Measurements from ENCODE around the gene SEZ6.

SEZ6 gene

DNA sequence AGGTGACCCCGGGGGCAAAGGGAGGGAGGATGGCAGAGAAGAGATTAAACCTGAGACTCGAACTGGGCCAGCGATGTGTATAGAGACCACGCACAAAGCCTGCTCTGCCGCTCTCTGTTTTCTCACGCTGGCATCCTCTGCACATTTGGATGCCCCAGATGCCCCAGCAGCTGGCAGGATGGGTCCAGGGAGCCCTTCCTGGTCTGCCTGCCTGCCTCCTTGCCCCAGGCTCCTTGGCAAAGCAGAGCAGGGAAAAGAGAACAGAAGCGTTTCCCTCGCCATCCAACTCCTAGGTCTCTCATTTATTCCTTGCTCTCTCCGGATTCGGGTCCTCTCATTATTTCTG lies 31.9 kb upstream of the SEZ6 start:
- DNase-seq: no peak

DNA sequence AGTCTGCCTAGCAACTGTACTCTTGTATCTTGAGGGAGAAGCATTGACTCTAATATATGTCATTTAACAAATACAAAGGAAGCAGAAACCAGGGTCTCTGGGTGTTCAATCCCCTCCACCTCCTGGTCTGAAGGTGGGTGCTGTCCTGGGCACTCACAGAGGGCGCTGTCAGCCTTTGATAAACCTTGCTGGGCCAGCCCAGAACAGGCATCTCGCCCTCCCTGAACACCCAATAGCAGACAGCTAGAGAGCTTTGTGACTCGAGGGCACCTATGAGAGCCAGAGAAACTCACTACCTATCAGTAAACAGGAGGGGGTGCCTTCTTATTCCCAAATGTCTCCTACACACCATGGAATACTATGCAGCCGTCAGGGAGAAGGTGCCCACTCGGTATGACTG lies 30.8 kb upstream of the SEZ6 start:
- DNase-seq: no peak

DNA sequence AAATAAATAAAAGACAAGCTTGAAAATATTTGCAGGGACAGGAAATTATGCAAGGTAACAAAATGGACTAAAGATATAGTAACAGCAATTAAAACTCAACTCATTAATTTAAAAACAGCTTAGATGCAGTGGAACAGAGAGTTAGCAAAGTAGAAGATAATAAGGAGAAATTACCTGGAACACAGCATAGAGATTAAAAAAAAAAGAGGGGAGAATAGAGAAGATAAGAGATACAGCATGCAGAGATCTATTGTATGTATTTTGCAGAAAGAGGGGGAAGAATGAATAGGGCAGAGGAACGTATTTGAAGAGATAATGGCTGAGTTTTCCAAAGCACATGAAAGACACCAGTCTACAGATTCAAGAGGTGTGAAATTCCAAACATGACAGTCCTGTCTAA lies 28.7 kb upstream of the SEZ6 start:
- no peak for DNase-seq

DNA sequence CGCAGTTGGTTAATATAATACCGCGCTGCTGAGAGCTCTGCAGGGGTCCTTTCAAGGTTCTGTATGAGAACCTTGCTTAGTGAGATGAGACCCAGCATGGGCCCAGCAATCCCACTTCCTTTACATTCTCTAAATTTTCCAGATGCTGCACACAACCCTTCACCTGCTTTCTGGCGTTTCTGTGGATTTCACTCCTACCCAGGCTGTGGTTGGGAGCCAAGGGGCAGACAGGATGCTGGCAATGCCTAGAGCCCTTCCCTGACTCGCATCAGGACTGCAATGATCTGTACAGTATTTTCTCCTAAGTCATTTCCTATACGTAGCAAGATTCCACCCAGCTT lies 27.0 kb upstream of the SEZ6 start:
- no peak for DNase-seq

DNA sequence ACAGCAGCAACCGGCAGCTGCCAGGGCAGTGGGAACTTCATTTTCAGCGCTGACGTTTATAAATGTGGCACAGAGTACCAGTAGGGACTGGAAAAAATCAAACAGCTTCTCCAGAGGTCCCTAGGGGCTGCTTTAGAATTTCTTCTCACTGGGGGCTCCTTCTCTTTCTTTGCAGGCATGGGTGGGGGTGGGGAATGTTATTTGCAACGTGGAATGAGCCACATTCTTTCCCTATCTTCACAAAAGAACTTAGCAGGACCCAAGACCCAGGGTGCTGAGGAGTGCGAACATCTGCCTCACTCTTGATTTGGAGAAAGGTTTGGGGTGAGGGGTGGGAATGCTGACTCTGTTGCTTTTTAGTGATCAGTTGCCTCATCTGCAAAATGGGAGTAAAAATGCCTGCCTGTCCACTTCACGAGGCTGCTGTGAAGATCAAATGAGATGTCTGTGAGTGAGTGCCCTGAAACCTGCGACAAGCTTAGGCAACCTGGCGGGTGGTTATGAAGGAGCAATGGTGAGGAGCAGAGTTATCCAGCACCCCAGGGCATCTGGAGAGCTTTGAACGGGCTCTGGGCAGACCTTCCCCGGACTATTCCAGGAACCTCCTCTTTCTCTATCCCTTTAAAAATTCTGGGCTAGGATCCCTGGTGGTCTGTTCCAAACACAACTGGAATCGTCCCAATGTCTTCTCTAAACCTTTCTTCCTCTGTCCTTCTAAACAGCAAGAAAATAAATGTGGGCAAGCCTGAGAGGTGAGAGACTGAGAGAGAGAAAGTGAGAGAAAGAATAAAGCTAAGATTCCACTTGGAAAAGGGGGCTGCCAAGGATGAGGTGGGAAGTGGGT lies 26.4 kb upstream of the SEZ6 start:
- no peak for DNase-seq

DNA sequence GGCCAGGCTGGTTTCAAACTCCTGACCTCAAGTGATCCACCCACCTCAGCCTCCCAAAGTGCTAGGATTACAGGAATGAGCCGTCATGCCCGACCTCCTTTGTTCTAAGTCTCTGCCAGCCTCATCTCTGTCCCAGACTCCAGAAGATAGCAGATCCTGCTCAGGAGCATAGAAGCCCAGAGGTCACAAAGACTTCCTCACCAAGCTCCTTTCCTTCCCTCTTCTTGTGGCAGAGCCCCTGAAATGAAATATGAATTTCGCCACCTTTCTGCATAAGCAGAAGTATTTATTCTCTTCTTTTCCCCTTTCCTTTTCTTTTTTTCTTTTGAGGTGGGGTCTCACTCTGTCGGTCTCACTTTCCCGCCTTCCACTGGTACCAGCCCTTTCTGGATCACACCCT lies 25.7 kb upstream of the SEZ6 start:
- DNase-seq: no peak

DNA sequence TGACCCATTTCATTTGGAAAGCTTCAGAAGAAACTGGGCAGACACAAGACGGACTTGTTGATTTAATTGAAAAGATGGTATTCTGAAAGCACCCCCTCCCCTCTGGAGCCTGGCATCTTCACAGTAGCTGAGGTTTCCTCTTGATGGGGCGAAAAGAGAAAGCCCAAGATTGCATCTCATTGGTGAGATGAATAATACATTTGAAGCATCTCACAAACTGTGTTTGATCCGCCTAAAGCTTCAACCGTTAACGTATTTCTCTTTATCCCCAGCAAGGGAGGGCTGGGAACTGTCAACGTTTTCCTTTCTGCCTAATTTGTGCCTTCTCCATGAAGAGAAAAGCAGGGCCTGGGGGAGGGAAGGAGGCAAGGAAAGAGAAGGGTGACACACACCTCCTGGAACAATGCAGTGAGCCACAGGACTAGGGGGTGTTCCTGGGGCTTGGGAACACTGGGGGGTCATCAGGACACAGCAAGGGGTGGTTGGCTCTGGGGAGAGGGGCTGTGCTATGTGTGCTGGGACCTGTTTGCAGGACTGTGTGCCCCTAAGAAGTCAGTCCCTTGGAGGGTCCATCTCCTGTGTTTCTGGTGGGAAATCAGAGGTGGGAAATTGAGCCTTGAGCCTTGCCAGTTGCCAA lies 18.6 kb upstream of the SEZ6 start:
- DNase-seq: no peak

DNA sequence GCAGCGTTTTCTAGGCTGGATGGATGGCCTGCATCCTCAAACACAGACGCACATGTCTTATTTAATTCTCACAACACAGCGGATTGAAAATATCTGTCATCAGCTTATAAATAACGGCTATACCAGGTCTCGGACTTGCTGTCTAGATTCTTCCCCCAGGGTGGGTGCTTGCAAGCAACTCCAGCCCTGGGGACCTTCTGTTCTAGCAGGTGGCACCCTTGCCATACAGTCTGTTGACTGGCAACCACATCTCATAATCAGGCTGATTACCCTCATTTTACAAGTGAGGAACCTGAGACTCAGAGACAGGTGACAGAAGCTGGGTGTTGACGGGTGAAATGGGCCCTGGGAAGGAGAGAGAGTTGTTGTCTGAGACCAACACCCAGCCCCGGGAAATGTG lies 16.2 kb upstream of the SEZ6 start:
- DNase-seq: no peak

DNA sequence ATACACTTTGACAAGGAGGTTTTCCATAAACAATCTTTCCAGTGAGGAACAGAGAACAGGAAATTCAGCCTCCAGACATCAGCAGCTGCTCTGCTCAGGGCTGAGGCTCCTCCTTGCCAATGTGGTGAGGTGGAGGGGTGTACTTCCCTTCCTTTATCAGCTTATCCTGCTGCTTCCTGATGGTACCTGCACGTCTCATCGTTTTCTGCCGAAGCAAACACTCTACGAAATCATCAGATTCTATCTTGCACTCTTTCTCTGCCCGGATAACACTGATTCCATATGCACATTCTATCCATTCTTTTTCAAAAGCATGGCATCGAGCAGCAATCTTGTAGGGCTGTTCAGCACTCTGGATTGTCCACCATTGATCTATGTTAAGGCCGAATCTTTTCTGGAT lies 15.4 kb upstream of the SEZ6 start:
- DNase-seq: no peak

DNA sequence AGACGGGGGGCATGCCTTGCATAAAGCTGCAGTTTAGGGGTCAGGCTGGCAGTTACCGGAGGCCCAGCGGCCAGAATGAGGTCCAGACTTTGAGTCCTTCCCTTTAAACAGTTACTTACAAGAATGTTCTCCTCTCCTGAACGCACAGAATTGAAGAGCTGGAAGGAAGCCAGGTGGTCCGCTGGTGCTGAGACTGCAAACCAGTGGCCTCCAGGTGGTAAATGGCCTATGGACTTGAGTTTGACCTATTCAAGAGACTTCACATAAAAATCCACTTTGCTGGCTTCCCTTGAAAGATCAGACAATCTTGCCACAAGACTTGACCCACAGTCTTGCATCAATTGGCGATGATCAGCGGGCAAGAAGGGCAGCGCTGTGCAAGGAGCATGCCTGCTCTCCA lies 14.7 kb upstream of the SEZ6 start:
- DNase-seq: no peak

DNA sequence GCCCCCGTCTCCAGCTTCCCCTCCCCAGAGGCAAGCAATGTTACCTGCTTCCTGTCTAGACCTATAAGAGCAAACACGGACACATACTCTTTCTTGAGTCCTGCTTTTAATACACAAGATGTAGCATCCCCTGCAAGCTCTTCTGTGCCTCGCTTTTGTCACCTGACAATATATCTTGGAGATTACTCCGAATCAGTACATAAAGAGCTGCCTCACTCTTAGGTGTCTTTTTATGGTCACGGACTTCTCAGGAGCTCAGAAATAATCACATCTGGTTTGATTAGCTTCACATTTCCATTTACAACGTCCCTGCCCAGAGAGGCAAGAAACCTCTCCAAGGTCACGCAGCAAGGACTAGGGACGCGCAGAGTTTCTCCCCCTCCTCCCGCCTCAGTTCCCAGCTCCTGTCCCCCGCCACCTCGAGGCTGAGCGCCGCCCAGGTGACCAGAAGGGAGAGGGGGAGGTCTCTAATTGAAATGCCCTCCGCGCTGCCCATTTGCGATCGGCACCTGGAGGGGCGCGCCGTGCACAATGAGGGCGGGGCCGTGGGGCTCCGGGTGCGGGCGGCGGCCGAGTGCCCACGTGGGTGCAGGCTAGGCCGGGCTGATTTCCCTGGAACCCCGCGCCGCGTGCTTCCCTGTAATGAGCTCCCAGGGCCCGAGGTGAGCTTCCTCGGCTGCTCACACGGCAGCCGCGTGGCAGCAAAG lies 13.8 kb upstream of the SEZ6 start:
- no peak for DNase-seq

DNA sequence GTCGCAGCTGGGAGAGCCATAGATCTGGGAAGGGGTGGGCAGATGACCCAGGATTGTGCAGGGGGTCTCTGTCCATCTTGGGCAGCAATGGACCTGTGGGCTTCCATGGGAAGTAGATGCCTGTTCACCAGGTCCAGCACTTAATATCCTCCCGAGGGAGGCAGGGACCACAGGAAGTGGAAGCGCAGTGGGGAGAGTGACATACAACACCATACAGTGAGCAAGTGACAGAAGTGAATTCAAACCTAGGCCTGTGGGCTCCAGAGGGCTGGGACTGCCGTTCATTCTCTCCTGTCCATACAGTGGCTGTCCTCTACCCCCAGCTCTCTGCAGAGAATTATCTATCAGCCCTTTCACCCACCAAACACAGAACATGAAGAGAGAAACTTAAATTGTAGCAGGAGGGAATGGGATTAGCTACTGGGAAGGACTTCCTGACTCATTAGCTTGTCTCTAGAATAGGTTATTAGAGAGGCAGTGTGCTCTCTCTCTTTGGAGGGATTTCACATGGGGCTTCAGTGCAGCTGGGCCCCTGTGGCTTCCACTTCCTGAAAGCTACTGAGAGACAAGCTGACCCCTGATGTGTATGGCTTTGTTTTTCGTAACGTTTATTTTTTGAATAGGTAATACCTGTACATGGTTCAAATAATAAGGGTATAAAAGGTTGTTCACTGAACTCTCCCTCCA lies 13.1 kb upstream of the SEZ6 start:
- no peak for DNase-seq

DNA sequence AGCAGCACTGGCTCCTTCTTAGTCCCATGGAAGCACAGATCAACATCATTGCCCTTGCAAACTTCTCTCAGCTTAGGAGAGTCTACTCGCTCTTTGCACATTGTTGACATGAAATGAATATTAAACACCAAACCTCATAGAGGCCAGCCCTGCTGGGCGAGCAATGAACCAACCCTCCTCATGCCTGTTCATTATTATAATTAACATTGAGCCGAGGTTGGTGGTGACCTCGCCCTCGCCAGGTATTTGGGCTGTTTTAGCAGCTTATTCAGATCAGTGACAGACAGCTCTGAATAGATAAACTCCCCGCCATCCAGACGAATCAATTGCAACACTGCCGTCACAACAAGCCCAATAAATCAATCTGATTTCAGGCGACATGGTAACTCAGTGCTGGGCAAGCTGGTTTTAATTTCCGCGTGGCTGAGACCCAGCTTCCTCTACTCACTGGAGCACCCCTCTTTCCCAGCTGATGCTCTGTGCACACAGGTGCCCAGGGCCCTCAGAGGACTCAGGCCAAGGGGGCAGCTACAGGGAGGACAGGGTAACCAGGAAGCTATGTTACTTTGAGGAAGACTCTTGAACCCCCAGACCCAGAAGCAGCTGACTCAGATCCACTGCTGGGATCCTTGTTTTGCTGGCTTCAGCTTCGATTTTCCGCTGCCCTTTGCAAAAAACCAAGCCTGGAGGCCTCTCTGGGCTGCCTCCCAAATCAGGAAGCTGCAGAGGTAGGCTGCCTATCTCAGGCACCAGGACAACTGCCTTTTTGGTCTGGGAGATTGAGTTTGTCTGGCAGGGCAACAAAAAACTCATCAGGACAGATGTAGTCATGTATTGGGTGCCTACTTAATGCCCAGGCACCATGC lies 10.7 kb upstream of the SEZ6 start:
- DNase-seq: no peak

DNA sequence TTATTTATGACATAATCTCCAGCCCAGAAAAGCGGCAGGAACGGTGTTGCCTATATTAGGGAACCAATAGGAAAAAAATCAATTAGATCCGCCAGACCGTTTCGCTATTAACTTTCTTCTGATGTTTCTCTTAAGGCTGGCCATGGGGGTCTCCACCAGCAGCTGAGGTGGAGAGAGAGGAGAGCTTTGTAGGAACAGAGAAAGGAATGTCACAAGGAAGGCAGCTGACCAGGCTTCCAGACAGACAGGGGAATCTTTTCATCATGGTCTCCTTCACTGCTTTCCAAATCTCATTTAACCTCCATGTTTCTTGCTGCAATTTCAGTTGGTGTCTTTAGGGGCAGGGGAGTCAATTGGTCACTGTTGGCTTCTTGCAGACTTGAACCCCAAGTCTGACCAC lies 8.9 kb upstream of the SEZ6 start:
- no peak for DNase-seq

DNA sequence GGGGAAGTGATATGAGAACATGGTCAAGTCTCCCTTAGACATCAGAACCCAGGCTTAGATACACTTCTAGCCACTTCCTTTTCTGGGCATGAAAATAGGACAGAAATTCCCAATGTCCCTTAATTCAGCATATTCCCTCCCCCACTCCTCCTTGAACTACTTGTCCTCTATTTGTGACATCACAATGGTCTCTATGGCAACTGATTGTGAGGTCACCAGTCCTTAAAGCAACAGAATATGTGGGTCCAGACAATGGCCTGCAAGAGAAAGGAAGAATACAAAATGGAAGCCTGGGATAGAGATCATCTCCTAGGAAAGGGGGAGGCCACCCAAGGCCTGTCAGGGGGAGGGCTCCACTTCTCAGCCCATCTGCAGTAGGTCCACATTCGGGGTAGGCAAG lies 6.7 kb upstream of the SEZ6 start:
- DNase-seq: no peak

DNA sequence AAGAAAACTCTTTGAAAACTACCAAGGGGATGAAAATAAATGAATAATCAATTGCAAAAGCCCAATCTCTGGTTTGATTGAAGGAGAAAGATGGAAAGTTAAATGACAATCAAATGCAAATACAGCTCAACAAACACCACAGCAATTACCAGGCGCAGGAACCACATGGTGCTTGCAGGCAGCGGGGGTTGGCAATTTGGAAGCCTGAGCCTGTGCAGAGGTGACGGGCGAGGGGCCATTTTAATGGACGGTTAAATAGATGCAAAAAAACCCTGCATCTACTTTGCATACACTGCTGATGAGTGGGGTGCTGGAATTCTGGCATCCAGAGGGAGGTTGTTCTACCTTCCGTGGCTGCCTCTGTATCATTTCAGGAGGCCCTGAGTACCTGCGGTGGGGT lies 4.8 kb upstream of the SEZ6 start:
- no peak for DNase-seq

DNA sequence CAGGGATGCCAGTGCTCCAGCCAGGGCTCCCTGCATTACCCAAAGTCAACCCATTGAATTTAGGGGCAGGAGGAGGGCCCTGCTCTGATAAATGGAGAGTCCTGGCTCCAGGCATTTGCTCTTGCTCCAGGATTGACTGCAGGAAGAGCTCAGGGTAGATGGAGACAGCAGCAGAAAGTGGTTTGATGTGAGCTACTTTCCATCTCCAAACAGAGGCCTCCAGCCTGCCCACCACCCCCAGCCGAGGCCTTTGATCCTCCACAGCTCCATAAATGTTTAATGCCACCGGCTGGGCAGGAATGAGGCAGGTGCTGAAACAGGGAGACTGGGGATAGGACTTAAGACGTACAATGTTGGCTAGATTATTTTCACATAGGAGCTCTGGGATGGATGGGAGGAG lies 4.3 kb upstream of the SEZ6 start:
- DNase-seq: no peak

DNA sequence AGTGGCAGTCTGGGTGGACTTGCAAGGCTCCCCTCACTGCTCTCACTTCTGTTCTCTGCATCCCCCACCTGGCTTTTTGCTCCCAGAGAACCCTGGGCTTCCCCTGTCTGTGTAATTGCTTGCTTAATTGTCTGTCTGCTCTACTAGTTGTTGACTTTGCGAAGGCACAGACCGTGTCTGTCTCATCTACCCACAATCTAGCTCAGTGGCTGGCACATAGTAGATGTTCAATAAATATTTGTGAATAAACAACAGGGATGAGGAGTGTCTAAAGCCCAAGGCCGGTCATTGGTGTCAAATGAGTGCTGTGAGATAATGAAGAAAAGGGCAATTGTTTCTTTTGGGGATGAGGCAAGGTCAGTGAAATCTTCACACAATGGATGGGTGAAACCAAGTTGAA lies 2.8 kb upstream of the SEZ6 start:
- no peak for DNase-seq

DNA sequence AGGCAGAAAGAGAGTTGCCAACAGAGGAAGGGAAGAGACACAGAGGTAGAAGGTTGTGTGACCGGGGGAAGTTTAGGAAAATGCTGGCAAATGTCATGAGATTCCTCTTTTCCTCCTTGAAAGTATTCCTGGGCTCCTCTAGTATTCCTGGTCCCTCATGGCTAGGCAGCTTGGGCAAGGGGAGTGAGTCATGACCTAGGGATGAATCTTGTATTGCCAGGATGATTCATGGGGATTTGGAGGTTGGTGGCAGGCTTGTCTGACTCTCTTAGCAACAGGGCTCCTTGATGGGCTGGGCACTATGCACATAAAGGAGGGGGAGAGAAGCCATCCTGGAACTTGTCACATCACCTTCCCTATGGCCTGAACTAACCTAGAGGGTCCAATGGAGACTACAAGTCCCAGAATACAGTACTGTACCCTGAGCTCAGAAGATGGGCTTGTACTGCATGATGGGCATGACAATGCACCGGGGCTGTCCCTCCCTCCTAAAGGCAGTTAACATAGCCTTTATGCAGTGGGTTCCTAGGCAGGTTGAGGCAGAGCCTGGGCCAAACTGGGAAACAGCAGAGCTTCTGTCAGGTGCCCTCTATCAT lies 2.1 kb upstream of the SEZ6 start:
- no peak for DNase-seq

DNA sequence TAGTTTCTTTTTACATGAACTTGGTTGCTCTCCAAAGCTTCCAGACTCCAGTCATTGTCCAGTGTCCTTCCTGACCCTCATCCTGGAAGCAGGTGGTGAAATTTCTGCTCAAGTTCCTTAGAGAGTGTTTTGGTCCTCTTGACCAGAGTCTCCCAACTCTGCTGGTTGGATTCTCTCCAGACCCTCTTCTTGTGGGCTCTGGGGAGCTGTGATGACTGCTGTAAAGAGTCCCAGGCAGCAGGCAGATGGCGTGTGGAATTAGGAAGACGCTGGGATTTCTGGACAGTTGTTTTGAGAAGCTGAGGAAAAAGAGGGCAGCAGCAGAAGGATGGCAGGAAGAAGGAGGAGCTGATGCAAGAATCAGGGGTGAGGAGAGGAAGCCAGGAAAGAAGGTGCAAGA lies 1.6 kb upstream of the SEZ6 start:
- DNase-seq: no peak

DNA sequence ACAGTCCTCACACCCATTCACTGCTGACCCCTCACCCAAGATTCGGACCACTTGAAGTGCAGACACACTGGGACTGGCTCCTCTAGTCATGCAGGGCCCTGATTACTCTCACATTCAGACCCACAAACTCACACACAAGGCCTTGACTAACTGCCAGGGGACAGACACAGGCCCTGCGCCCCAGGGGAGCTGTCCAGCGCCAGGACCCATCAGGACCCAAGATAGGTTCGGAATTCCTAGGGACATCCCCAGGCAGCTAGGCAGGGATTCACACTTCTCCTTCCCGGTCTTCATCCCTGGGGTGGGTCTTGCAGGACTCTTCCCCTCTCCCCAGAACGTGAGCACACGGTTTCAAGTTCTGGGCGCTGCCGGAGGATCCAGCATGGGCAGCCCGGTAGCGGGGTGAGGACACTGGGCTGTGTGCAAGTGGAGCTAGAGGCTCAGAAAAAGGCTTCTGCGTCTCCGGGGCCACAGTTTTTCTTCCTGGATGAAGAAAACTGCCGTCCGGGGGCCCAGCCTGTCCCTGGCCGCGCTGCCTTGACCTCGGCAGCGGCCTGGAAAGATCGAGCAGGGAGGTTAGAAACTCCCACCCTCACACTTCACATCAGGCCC lies 1.6 kb downstream of the SEZ6 start:
- no peak for DNase-seq

DNA sequence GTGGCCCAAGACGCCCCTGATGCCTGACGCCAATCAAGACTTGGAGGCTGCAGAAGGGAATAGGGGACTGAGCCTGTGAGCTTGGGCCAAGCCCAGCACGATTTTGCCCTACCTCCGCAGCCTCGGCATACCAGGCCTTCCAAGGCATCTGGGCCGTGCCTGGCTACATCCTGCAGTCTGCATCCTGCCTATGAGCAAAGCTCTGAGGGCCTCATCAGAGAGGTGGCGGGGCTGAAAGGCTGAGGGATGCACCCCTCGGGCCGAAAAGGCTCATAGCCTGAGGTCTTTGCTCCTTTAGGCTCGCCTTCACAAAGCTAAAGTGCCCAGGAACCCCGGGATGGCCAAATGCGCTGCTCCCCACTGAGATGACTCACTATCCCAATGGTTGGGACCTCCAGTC lies 2.5 kb downstream of the SEZ6 start:
- no peak for DNase-seq
